NB4 (cell line): Measurements from ENCODE around the gene ATXN7.

ENCODE experiments used
- CTCF ChIP-seq: IDR thresholded peaks from one replicate; pipeline ENCODE4 v1.5.1; 2012; ENCODE audit warnings: low read depth, low read length
- POLR2A ChIP-seq: IDR thresholded peaks from 2 replicates; pipeline ENCODE4 v1.6.1; 2011; ENCODE audit warnings: mild to moderate bottlenecking; ENCODE audit not compliant: insufficient read length; ENCODE audit errors: extremely low read depth

GRCh38 chr3:63876260-63876659 is 12.6 kb downstream of the ATXN7 start:
- TF ChIP-seq CTCF (no peak), POLR2A (no peak)
